GM21447 (cell line): ENCODE data around the gene EFNA4.

ENCODE experiments used
- ATAC-seq: cut with Tn5 transposase; IDR thresholded peaks from one replicate; pipeline ENCODE4 v1.9.1; 2021; ENCODE audit not compliant: unreplicated experiment

Gene EFNA4

DNA sequence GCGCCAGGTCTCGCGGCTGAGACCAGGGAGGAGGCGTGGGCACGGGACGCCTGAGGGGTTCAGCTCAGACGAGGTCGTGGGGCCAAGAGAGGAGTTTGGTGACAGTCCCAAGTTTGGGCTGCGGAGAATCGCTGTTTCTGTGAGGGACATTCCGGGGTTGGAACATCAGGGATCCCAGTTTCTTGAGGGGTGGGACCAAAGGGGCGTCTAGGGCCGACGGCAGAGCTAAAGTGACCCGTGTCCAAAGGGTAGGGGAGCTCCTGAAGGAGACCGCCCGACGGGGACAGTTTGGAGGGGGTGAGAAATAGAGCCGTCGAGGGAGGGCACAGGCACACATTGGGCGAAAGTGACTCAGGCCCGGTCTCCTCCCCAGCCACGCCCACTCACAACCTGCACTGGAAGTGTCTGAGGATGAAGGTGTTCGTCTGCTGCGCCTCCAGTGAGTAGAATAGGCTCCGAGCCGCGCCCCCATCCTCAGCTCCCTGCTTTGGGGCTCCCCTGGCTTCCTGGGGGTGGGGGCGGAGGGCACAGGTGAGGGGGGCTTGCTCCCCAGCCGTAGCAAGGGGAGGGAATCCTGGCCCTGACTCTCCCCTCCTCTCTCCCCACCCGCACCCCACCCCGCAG lies 22.1 kb downstream of the EFNA4 start:
- no peak for ATAC-seq

DNA sequence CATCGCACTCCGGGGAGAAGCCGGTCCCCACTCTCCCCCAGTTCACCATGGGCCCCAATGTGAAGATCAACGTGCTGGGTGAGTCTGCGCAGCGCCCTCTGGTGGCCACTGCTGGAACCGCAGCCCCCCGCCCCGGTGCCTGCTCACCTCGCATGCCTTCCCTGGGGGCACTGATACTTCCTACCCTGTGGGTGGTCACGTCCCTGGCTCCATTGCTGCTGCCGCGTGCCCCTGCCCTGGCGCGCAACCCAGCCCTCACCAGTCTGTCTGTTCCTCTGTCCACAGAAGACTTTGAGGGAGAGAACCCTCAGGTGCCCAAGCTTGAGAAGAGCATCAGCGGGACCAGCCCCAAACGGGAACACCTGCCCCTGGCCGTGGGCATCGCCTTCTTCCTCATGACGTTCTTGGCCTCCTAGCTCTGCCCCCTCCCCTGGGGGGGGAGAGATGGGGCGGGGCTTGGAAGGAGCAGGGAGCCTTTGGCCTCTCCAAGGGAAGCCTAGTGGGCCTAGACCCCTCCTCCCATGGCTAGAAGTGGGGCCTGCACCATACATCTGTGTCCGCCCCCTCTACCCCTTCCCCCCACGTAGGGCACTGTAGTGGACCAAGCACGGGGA lies 22.7 kb downstream of the EFNA4 start:
- no peak for ATAC-seq

- ATAC-seq: no peak
Measured at GRCh38 chr1:155086856-155087535, 23.5 kb downstream of the EFNA4 start.

DNA sequence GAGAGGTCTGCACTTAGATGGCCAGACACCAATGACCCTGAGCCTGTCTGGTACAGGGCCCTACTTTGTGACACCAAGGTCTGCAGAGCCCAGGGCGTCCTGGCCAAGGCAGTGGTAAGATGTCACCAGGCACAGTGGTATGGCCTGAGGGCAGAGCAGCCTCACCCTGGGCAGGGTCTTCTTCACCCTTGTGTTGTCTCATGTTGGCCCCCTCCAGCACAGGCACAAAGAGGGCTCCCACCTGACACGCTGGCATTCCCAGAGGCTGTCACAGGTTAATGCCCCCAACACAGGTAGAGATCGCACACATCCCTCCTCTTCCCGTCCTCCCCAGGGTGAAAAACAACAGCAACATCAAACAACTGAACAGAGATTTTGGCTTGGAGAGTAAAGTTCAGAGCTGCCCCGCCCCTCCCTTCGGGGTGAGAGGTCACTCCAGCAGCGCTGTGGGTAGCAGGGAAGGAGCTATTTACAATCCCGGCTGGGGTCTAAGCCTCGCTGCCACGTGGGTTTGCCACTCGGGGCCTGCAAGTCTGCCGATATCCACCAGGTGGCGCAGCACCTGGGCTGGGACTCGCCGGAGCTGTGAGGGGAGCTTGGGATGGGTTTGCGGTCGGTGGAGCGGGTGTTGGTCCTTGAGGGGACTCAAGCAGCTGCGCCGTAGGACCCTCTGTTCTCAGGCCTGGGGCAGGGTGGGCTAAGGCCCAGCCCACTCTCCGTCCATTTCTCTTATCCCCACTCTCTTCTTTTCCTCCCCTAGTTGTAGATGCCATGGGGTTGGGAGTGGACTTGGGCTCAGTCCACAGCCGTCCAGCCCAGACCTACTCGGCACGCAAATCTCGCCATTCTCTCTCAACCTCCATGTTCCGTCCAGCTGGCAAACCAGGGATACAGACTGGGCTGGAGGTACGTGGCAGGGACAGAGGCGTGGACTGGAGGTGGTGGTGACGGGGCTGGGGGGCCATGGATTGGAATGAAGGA lies 27.8 kb downstream of the EFNA4 start:
- ATAC-seq: no peak

- ATAC-seq: no peak
Measured at GRCh38 chr1:155092131-155092530, 28.6 kb downstream of the EFNA4 start.

GRCh38 chr1:155092641-155093040 lies 29.1 kb downstream of the EFNA4 start:
- no peak for ATAC-seq

GRCh38 chr1:155093911-155094621 lies 30.5 kb downstream of the EFNA4 start:
- ATAC-seq: no peak

- no peak for ATAC-seq
Measured at GRCh38 chr1:155094622-155094948, 31.0 kb downstream of the EFNA4 start.

GRCh38 chr1:155099331-155099730 lies 35.8 kb downstream of the EFNA4 start:
- ATAC-seq: no peak

- ATAC-seq: no peak
Measured at GRCh38 chr1:155103325-155103724, 39.8 kb downstream of the EFNA4 start.

DNA sequence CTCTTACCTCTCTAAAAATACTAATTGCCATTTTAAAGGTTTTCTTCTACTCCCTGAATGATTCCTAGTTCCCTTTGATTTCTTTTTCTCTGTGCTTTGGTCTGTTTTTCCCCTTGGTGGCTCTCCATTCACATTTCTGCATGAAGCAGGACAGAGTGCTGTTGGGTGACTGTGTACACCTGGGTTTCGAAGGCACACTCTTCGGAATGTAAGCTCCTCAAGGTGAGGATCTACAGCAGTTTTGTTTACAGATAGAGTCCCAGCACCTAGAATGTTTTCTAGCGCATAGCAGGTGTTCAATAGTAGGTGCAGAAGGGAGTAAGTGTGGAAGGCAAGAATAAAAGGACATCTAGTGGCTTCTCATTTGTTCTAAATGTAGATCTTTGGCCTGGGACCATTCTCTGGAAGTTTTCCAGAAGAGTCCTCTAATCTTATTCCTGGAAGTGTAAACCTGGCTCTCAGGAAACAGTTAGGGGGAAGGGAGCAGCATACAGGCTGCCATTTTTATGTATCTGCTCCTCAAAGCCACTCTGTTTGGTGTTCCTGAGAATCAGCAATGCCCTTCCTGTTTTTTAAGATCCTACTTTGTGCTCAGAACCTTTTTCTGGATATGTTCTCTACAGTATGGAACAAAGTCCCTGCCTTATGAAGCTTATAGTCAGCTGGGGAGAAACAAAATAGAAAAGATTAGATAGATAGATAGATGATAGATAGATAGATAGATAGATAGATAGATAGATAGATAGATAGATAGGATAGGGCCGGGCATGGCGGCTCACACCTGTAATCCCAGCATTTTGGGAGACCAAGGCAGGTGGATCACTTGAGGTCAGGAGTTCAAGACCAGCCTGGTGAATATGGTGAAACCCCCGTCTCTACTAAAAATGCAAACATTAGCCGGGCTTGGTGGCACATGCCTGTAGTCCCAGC lies 41.3 kb downstream of the EFNA4 start:
- no peak for ATAC-seq

GRCh38 chr1:155105604-155106011 lies 42.1 kb downstream of the EFNA4 start:
- no peak for ATAC-seq

DNA sequence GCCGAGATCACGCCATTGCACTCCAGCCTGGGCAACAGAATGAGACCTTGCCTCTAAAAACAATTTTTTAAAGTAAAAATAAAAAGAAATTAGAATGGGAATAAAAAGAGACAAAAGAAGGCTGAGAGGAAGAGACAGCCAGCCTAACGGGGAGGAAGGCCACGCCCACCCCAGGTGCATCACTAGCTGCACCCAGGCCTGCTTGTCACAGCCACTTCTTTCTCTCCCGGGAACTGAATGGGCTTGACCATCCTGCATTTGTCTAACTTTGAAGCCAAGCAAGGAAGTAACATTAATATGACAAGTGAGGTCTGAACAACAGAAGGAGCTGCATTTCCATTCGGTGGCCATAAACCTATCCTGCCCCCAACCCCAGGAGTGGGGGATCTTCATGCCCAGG lies 43.3 kb downstream of the EFNA4 start:
- no peak for ATAC-seq

GRCh38 chr1:155107309-155108264 lies 44.0 kb downstream of the EFNA4 start:
- no peak for ATAC-seq

- ATAC-seq: no peak
Measured at GRCh38 chr1:155108296-155108695, 44.8 kb downstream of the EFNA4 start.

DNA sequence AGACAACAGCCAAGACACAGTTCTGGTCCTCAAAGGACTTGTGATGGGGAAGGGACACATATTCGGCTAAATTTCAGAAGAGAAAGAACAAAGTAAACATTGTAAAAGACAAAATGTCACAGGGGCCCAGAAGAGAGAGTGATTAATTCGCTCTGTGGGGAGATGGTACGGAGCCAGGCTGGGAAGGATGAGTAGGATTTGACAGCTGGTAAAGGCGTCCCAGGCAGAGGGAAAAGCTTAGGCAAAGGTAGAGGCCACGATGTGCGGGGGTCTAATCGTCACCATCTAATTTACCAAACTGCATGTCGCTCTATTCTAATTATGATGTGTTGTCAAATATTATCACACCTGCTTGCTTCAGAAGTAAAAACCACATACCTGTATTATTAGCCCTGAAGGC lies 46.8 kb downstream of the EFNA4 start:
- no peak for ATAC-seq

GRCh38 chr1:155110826-155111225 lies 47.3 kb downstream of the EFNA4 start:
- no peak for ATAC-seq

GRCh38 chr1:155113450-155113980 lies 50.0 kb downstream of the EFNA4 start:
- no peak for ATAC-seq
